ENCODE measurements around the gene ZNF300.
"Not testable (repeated sequence)": the region's sequence is repeated elsewhere in the genome, so short reads cannot be mapped to it uniquely, and the experiment has no call there.

ZNF300 gene

GRCh38 chr5:150845185-150845859, 59.5 kb downstream of the ZNF300 start:
- not testable (repeated sequence) for DNase-seq

Data from suppressor macrophage treated with lipopolysaccharide for 1 hour (primary cell).